ENCODE data around the gene TMEM129.

Gene TMEM129

GRCh38 chr4:1722551-1723118 is 1.5 kb upstream of the TMEM129 start:
- no peak for FAIRE-seq
- no peak for DNase-seq (ENCODE audit: low spot score)

GRCh38 chr4:1721666-1722550 is 785 bp upstream of the TMEM129 start:
- FAIRE-seq: no peak
- no peak for DNase-seq (ENCODE audit: low spot score)

- DNase-seq (ENCODE audit: low spot score) (no peak), FAIRE-seq (no peak)
Measured at GRCh38 chr4:1720163-1720983, 750 bp downstream of the TMEM129 start.

GRCh38 chr4:1718095-1718850 is 2.9 kb downstream of the TMEM129 start:
- DNase-seq (ENCODE audit: low spot score): no peak
- FAIRE-seq: no peak

GRCh38 chr4:1717129-1718094 is 3.7 kb downstream of the TMEM129 start:
- no peak for FAIRE-seq

GRCh38 chr4:1716065-1716945 is 4.8 kb downstream of the TMEM129 start:
- FAIRE-seq (no peak), DNase-seq (ENCODE audit: low spot score) (no peak)

More at GRCh38 chr4:1717129-1718094, 3.7 kb downstream of the TMEM129 start:
- no peak for DNase-seq (ENCODE audit: low spot score)

GRCh38 chr4:1715002-1715758 is 5.9 kb downstream of the TMEM129 start:
- DNase-seq (ENCODE audit: low spot score): no peak
- FAIRE-seq: no peak

- FAIRE-seq: no peak
- no peak for DNase-seq (ENCODE audit: low spot score)
Measured at GRCh38 chr4:1714303-1715001, 6.7 kb downstream of the TMEM129 start.

GRCh38 chr4:1713003-1713851 is 7.9 kb downstream of the TMEM129 start:
- DNase-seq (ENCODE audit: low spot score) (peak; percentile 36), FAIRE-seq (no peak)

- FAIRE-seq (no peak), DNase-seq (ENCODE audit: low spot score) (peak; percentile 93)
Measured at GRCh38 chr4:1712216-1713002, 8.7 kb downstream of the TMEM129 start, which contains the start of gene SLBP. SLBP (minus strand) TSS chr4:1712319; CDS start chr4:1712188, 131 bp downstream.

- peak; percentile 32 for DNase-seq (ENCODE audit: low spot score)
- FAIRE-seq: no peak
Measured at GRCh38 chr4:1711571-1712215, 9.4 kb downstream of the TMEM129 start.

GRCh38 chr4:1711055-1711570 is 10.0 kb downstream of the TMEM129 start:
- DNase-seq (ENCODE audit: low spot score) (no peak), FAIRE-seq (no peak)

GRCh38 chr4:1708581-1708980 is 12.5 kb downstream of the TMEM129 start:
- FAIRE-seq: no peak
- DNase-seq (ENCODE audit: low spot score): no peak

- FAIRE-seq (no peak), DNase-seq (ENCODE audit: low spot score) (no peak)
Measured at GRCh38 chr4:1706358-1706757, 14.8 kb downstream of the TMEM129 start.

- FAIRE-seq (no peak), DNase-seq (ENCODE audit: low spot score) (no peak)
Measured at GRCh38 chr4:1705732-1706131, 15.4 kb downstream of the TMEM129 start.
